ENCODE results near the gene VASP. TPM values are rescaled to one million over a fixed set of nuclear protein-coding genes. Genes with fewer than 3 reads are reported as not detected.

Gene VASP
- total and polyA plus RNA-seq, 9 of the 15 experiments (the other 6 are each of a cell fraction or from before 2014, with no cell fraction given), result 16.7 to 261 (median 112) TPM

DNA sequence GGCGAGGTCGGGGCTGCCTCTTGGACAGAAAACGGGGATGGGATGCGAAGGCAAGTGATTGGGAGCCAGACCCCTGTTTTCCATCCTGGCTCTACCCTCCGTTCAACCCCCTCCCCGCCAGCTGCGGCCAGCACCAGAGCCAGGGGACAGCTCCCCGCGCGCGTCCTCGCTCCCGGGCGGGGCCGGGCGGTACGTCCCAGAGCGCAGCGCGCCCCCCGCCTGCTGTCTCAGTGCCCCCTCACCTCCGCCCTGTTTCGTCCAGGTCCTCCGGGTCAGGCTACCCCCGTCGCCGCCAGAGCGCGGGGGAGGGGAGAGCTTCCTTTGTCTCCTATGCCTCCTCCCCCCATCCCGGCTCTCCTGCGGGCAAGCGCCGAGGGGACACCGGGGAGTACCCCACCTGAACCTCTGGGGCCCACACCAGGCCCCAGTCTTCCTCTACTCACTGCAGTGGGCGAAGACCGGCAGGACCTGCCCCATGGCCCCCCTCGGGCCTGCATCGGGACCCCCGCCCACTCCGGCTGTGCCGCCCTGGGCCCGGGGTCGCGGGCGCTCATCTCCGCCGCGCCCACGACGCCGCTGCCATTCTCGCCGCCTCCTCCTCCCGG lies 10.8 kb upstream of the VASP start (continued):
- TF ChIP-seq CREB1 (IDR thresholded peaks at IDR 0.05), result peak; percentile 57
- peak; percentile 78 for TF ChIP-seq CREB1 (CRISPR knock-in tag; IDR thresholded peaks at IDR 0.05)
- no peak for TF ChIP-seq HEY1 (CRISPR knock-in tag; IDR thresholded peaks at IDR 0.05; ENCODE audit: borderline replicate concordance)
- peak; percentile 26 for TF ChIP-seq CCNT2 (IDR thresholded peaks at IDR 0.05; ENCODE audit: borderline replicate concordance, extremely low read depth, insufficient read length, low read depth, low read length)
- TF ChIP-seq FUS (optimal IDR thresholded peaks at IDR 0.05; ENCODE audit: low read depth, low read length), result no peak
- TF ChIP-seq, protein P1, sequence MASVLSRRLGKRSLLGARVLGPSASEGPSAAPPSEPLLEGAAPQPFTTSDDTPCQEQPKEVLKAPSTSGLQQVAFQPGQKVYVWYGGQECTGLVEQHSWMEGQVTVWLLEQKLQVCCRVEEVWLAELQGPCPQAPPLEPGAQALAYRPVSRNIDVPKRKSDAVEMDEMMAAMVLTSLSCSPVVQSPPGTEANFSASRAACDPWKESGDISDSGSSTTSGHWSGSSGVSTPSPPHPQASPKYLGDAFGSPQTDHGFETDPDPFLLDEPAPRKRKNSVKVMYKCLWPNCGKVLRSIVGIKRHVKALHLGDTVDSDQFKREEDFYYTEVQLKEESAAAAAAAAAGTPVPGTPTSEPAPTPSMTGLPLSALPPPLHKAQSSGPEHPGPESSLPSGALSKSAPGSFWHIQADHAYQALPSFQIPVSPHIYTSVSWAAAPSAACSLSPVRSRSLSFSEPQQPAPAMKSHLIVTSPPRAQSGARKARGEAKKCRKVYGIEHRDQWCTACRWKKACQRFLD (CRISPR knock-in tag; IDR thresholded peaks at IDR 0.05), result peak; percentile 30; the same call in 1 of the 2 replicates
- TF ChIP-seq, protein P2, sequence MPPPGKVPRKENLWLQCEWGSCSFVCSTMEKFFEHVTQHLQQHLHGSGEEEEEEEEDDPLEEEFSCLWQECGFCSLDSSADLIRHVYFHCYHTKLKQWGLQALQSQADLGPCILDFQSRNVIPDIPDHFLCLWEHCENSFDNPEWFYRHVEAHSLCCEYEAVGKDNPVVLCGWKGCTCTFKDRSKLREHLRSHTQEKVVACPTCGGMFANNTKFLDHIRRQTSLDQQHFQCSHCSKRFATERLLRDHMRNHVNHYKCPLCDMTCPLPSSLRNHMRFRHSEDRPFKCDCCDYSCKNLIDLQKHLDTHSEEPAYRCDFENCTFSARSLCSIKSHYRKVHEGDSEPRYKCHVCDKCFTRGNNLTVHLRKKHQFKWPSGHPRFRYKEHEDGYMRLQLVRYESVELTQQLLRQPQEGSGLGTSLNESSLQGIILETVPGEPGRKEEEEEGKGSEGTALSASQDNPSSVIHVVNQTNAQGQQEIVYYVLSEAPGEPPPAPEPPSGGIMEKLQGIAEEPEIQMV (tag; conservative IDR thresholded peaks at IDR 0.05; ENCODE audit: low read depth), result no peak
- TF ChIP-seq SMAD4 (CRISPR knock-in tag; conservative IDR thresholded peaks at IDR 0.05), result peak; percentile 45; the same call in 1 of the 2 replicates
- TF ChIP-seq TBP (optimal IDR thresholded peaks at IDR 0.05; ENCODE audit: low read depth, low read length), result no peak
- TF ChIP-seq E2F3 (CRISPR knock-in tag; IDR thresholded peaks at IDR 0.05), result peak; percentile 51; the same call in 1 of the 2 replicates
- TF ChIP-seq, protein P3, sequence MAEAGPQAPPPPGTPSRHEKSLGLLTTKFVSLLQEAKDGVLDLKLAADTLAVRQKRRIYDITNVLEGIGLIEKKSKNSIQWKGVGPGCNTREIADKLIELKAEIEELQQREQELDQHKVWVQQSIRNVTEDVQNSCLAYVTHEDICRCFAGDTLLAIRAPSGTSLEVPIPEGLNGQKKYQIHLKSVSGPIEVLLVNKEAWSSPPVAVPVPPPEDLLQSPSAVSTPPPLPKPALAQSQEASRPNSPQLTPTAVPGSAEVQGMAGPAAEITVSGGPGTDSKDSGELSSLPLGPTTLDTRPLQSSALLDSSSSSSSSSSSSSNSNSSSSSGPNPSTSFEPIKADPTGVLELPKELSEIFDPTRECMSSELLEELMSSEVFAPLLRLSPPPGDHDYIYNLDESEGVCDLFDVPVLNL (CRISPR knock-in tag; IDR thresholded peaks at IDR 0.05; ENCODE audit: low read depth), result 0 out of 2 replicates have a peak, but pooled peaks have one; percentile 58
- peak; percentile 62 for TF ChIP-seq RBM22 (IDR thresholded peaks at IDR 0.05; ENCODE audit: low read depth, low read length, poor library complexity, severe bottlenecking)
- TF ChIP-seq RBBP5 (IDR thresholded peaks at IDR 0.05; ENCODE audit: borderline replicate concordance, insufficient read depth, low read length, poor library complexity, severe bottlenecking), result peak; percentile 32
- TF ChIP-seq, protein P4, sequence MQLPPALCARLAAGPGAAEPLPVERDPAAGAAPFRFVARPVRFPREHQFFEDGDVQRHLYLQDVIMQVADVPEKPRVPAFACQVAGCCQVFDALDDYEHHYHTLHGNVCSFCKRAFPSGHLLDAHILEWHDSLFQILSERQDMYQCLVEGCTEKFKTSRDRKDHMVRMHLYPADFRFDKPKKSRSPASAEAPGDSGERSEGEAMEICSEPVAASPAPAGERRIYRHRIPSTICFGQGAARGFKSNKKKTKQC (CRISPR knock-in tag; IDR thresholded peaks at IDR 0.05), result peak; percentile 98
- TF ChIP-seq, protein P5, sequence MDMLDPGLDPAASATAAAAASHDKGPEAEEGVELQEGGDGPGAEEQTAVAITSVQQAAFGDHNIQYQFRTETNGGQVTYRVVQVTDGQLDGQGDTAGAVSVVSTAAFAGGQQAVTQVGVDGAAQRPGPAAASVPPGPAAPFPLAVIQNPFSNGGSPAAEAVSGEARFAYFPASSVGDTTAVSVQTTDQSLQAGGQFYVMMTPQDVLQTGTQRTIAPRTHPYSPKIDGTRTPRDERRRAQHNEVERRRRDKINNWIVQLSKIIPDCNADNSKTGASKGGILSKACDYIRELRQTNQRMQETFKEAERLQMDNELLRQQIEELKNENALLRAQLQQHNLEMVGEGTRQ (CRISPR knock-in tag; IDR thresholded peaks at IDR 0.05), result no peak
- TF ChIP-seq RBM14 (IDR thresholded peaks at IDR 0.05; ENCODE audit: borderline replicate concordance, insufficient read depth, low read depth, low read length), result no peak
- TF ChIP-seq ZNF263 (CRISPR knock-in tag; IDR thresholded peaks at IDR 0.05; ENCODE audit: borderline replicate concordance), result peak; percentile 81
- no peak for TF ChIP-seq RBM34 (IDR thresholded peaks at IDR 0.05; ENCODE audit: borderline replicate concordance, insufficient read depth, low read length)
- TF ChIP-seq HMGN3 (IDR thresholded peaks at IDR 0.05; ENCODE audit: borderline replicate concordance, extremely low read depth, insufficient read length, low read depth, low read length), result peak; percentile 35
- no peak for TF ChIP-seq TEAD4 (IDR thresholded peaks at IDR 0.05; ENCODE audit: low read length)
- TF ChIP-seq TEAD4 (CRISPR knock-in tag; IDR thresholded peaks at IDR 0.05; ENCODE audit: borderline replicate concordance), result peak; percentile 26; the same call in 1 of the 2 replicates

Measured in K562 (cell line).